HG03108 (cell line): ENCODE measurements around the gene SLC17A9.
"Not testable (repeated sequence)": the region's sequence is repeated elsewhere in the genome, so short reads cannot be mapped to it uniquely, and the experiment has no call there.

Experiments used
- ATAC-seq: cut with Tn5 transposase; IDR thresholded peaks from one replicate; pipeline ENCODE4 v1.9.1; 2021; ENCODE audit warnings: moderate library complexity; ENCODE audit not compliant: unreplicated experiment

SLC17A9 gene

GRCh38 chr20:62918831-62919230, 33.7 kb upstream of the SLC17A9 start:
- ATAC-seq = no peak

DNA sequence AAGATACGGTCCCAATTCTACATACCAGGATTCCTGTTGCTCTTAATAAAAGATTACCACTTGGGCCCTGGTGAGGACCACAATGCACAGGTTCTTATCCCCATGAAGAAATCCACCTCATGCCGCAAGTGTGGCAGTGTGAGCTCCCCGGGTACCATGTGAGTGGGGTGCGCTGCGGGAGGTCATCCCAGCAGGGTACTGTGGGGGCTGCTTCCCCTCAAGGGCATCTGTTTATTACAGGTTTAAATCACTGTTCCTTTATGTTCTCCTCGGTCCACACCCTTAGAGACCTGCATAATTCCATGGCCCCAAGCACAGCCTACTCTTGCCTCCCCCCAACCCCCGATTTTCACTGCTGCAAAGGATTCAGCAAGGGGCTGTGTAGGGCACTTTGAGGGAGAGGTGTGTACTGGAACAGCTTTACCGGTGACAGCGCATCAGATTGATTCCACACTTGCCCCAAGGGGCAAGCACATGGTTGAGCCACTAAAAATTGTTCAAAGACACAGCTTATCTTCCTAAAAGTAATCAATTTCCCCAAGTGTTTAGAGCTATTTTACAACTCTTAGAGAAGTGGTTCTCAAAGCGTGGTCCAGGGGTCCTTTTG, 32.4 kb upstream of the SLC17A9 start:
- no peak for ATAC-seq

DNA sequence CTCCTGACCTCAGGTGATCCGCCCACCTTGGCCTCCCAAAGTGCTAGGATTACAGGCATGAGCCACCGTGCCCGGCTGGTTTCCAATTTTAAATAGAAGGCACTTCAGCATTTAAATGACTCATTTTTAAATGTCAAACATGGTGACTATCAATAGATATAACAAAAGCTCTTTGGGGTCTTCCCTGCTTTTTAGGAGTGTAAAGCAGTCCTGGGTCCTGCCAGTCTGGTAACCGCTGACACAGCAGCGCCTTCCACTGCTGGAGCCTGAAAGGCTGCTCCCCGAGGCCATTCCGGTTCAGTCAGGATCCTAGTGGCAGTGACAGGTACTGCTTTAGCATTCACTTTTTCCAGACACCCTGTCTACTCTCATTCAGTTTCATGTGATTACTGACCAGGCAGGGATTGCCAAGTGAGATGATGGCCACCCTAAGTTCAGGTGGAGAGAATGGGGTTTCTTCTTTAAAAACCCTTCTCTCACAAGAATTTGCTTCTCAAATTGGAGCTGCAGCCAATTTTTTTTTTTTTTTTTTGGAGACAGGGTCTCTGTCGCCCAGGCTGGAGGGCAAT, 31.3 kb upstream of the SLC17A9 start:
- no peak for ATAC-seq

- ATAC-seq = no peak
Measured at GRCh38 chr20:62922451-62922921, 30.0 kb upstream of the SLC17A9 start.

DNA sequence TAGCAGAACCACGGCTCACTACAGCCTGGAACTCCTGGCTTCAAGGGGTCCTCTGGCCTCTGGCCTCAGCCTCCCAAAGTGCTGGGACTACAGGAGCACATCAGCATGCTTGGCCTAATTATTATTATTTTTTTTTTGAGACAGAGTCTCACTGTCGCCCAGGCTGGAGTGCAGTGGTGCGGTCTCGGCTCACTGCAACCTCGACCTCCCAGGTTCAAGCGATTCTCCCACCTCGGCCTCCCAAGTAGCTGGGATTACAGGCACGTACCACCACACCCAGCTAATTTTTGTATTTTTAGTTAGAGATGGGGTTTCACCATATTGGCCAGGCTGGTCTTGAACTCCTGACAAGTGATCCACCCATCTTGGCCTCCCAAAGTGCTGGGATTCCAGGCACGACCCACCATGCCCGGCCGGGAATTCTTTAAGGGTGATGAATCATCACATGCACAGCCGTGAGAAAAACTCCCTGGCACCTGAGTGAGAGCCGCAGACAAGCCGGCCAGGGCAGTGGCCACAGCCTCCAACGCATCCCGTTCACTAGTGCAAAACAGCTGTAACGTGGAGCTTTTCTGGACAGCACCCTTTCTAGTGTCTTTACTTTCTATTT, 29.3 kb upstream of the SLC17A9 start:
- not testable (repeated sequence) for ATAC-seq

DNA sequence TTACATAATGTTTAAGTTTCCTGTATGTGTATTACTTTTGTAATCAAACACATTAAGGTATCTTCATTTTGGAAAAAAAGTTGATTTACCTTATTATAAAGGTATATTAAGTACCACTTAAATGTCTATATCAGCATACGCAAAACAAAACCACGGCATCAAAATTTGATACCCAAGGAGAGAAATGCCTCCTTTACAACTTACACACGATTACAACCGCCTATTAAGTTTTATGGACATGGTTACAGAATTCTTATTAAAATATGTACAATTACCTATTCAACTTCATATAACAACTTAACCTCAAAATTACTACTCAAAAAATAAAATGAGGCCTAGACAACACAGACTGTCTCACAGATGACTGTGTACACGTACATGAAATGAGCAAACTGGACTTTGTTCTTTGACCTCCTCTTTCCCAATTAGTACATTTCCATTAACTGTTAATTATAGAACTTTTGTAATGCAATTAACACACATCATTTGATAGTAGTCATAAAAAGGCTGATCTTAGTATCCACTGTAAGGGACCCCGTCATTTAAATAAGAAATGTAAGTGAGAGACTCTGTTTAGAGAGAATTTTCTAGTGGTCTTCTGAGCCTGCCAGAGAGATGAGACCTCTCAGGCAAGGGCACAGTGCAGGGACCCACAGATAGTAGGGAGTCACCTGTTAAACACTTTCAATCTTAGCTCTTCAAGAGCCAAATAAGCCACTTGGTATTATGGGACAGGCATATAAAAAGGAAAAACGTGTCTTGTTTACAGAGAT, 28.7 kb upstream of the SLC17A9 start:
- no peak for ATAC-seq

DNA sequence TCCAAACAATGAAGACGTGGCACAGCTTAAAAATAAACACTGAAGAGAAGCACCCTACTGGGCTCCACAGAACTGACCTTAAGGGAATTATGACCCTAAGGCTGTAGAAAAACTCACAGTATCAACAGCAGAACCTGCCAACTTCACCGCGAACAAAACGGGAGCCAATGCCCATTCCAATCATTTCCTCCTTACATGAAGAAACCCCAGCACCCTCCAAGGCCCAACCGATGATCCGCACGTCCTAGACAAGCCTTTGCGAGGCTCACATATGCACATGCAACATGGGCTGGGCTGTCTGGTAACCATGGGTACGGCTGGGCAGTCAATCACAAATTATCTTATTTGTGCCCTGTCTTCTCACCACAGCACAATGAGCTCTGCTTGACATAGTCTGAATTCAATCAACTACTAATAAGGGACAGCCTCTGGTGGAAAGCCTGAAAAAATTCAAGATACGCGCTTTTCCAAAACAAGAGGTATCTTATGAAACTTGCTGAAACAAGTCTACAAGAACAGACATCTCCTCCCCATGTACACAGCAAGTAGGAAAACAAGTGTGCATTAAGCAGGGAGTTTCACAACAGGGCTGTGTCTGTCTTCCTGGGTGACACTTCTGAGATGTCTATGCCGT, 27.9 kb upstream of the SLC17A9 start:
- ATAC-seq = no peak

- no peak for ATAC-seq
Measured at GRCh38 chr20:62925076-62925419, 27.5 kb upstream of the SLC17A9 start.

DNA sequence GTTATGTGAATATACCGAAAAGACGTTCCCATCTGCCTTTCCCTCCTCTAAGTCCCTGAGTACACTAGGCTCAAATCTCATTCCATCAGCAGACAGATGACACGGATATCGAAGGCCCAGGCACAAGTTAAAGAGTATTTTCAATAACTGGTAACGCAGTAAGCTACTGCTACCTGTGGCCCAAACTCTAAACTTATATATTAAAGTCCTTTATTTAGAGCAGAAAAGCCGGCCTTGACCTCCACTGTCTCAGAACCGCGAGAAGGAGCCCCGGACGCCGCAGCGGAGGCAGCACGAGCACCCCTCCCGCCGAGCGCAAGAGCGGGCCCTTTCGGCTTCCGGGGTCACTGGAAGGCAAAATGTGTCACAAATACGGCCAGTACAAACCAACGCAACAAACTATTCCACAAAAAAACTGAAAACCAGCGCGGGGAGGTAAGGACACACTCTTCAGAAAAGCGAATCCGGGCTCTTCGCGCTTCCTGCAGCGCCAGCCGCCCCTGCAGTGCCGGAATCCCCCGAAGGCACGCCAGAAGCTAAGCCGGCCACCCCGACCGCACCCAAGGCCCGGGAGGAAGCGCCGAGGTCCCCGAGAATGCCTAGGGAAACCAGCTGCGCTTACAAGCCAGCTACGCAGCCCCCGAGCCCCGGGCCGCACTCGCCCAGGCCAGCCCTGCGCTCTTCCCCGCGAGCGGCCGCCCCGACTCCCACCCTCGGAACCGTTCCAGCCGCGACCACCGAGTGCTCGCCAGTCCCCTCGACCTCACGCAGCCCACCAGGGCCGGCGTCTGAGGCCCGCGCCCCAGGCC, 26.9 kb upstream of the SLC17A9 start:
- peak; percentile 6 for ATAC-seq

DNA sequence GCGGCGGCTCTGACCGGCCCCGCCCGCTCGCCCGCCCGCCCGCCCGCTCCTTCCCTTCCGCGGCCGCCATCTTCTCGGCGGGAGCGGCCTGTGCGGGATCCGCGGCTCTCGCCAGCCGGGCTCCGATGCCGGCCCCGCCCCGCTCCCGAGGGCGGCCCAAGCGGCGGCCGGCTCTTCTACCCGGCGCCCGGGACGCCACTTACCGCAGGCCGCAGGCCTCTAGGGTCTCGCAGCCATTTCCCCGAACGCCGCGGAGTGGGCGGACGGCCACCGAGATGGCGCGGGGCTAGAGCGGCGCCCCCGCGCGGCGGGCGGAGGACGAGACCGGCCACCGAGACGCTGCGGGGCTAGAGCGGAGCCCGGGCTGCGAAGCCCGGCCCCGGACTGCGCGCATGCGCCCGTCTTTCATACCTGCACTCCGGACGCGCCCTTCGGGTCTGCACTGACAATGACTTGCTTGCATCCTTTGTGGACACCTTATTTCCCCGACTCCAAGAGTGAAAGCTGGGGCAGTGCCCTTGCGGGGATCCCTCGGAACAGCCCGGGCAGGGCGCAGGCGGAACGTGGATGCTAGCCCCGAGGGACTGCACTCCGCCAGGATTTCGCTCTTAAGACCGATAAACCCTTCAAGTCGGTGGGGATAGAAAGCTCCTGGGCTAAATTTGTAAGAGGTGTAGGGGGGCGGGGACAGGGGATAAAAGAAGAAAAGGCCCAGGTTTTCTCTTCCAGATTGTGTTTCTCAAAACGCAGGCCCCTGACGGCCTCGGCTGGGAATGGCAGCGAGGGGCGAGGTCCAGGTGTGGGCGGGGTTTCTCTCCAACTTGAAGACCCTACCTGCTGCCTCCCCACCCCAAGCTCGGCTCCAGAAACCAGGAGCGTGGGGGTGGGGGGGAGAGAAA, 26.0 kb upstream of the SLC17A9 start, which contains the start of gene DIDO1:
TSS of gene DIDO1 (minus strand) at position 277 of the 899 bp plus-strand sequence.
- ATAC-seq = peak; percentile 81

DNA sequence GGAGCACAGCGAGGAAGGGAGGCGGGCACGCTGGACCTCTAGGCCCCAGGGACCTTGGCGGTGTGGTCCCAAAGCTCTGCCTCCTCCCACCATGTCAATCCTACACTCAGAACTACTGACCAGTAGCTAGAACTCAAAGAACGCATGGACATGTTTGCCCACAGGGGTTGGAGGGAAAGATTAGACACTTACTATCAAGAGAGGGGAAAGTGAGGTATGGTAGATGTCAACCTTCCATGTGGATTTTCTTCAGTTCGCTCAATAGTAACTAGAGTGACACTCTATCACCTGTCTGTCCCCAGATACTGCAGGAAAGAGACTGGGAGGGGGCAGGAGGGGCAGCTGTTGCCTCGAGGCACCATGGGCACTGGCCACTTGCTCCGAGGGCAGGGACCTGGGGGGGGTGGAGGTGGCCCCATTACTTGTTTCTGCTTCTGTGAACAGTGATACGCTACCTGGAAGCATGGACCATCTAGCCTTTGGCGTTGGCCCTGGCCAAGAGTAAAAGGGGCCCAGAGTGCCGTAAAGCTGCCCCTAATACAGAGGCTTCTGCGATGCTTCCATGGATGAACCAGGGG, 25.3 kb upstream of the SLC17A9 start:
- no peak for ATAC-seq

- ATAC-seq = no peak
Measured at GRCh38 chr20:62928246-62928939, 24.1 kb upstream of the SLC17A9 start.

- ATAC-seq = no peak
Measured at GRCh38 chr20:62929051-62929538, 23.4 kb upstream of the SLC17A9 start.

- ATAC-seq = no peak
Measured at GRCh38 chr20:62931464-62931863, 21.0 kb upstream of the SLC17A9 start.

- no peak for ATAC-seq
Measured at GRCh38 chr20:62933966-62934365, 18.5 kb upstream of the SLC17A9 start.

DNA sequence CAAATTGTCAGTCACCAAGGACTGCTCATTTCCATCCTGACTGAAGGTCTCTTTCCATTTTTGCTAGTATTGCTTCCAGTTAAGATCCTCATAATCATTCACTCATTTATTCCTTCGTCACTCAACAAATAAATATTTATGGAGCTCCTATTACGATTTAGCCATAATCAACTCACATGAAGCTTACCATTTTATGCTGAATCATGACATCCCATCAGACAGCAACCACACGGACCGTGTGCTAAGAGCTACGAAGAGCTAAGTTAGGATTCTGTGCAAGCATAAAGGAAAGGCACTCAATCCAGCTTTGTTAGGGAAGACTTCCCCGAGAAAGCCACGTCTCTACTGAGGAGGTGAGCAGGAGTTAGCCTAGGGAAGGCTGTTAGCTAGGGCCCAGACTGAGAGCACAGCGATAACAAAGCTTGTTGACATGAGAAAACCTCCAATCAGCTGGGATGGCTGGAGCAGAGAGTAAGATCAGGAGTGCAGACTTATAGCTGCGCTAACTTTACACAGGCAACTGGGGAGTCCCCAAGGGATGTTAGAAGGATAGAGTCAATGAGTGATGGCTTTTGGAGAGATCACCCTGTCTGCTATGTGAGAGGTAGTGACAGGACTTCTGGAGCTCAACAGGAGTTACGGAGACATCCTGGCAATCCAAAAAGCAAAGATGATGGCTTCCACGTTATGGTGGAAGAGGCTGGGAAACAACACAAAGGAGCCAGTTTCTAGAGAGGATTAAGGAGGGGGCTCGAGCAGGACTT, 17.1 kb upstream of the SLC17A9 start:
- ATAC-seq = no peak

- ATAC-seq = no peak
Measured at GRCh38 chr20:62935968-62936585, 16.4 kb upstream of the SLC17A9 start.
